BE2C (cell line): ENCODE measurements around the gene UGT1A9.

Experiments used
- DNase-seq: peaks from one replicate; pipeline ENCODE4 v3.0.0-alpha.2; 2020
- H3K27me3 ChIP-seq: fragments of 250-450 bp; sonication (Bioruptor Pico); 2 replicates; pipeline ENCODE4 v1.5.1; 2020; ENCODE audit warnings: mild to moderate bottlenecking
- H3K36me3 ChIP-seq: fragments of 250-450 bp; sonication (Bioruptor Pico); 2 replicates; pipeline ENCODE4 v1.5.1; 2020; ENCODE audit warnings: mild to moderate bottlenecking
- H3K4me1 ChIP-seq: fragments of 250-450 bp; sonication (Bioruptor Pico); 2 replicates; pipeline ENCODE4 v1.5.1; 2020
- H3K4me3 ChIP-seq: 2 replicates; pipeline ENCODE4 v1.5.1; 2011; ENCODE audit warnings: low read depth, low read length
- H3K9me3 ChIP-seq: fragments of 250-450 bp; sonication (Bioruptor Pico); 2 replicates; pipeline ENCODE4 v1.5.1; 2020
- TF ChIP-seq, protein P1 (sequence below): IDR thresholded peaks from 2 replicates; pipeline ENCODE4 v1.5.1; 2012; ENCODE audit warnings: mild to moderate bottlenecking, low read depth, low read length

UGT1A9 gene

GRCh38 chr2:233772153-233772552 lies 100.5 kb downstream of the UGT1A9 start:
- TF ChIP-seq, protein P1, sequence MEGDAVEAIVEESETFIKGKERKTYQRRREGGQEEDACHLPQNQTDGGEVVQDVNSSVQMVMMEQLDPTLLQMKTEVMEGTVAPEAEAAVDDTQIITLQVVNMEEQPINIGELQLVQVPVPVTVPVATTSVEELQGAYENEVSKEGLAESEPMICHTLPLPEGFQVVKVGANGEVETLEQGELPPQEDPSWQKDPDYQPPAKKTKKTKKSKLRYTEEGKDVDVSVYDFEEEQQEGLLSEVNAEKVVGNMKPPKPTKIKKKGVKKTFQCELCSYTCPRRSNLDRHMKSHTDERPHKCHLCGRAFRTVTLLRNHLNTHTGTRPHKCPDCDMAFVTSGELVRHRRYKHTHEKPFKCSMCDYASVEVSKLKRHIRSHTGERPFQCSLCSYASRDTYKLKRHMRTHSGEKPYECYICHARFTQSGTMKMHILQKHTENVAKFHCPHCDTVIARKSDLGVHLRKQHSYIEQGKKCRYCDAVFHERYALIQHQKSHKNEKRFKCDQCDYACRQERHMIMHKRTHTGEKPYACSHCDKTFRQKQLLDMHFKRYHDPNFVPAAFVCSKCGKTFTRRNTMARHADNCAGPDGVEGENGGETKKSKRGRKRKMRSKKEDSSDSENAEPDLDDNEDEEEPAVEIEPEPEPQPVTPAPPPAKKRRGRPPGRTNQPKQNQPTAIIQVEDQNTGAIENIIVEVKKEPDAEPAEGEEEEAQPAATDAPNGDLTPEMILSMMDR: no peak
- Histone ChIP-seq H3K27me3 (peaks cover 20% of the 10 kb centered on the region), H3K4me3 (no peak overlapping the region), H3K4me1 (no peaks in the 10 kb centered on the region), H3K9me3 (no peaks in the 10 kb centered on the region), H3K36me3 (no peaks in the 10 kb centered on the region)
- no peak for DNase-seq

- no peak for DNase-seq
- Histone ChIP-seq H3K4me1 (no peaks in the 10 kb centered on the region), H3K27me3 (peaks cover 17% of the 10 kb centered on the region), H3K36me3 (no peaks in the 10 kb centered on the region), H3K9me3 (no peaks in the 10 kb centered on the region), H3K4me3 (no peak overlapping the region)
- TF ChIP-seq, protein P1: no peak
Measured at GRCh38 chr2:233772583-233772982, 100.9 kb downstream of the UGT1A9 start.

GRCh38 chr2:233773854-233774253 lies 102.2 kb downstream of the UGT1A9 start:
- peaks cover 11% of the 10 kb centered on the region for H3K27me3 ChIP-seq
- DNase-seq: no peak
- no peaks in the 10 kb centered on the region for H3K36me3 ChIP-seq
- no peaks in the 10 kb centered on the region for H3K9me3 ChIP-seq
- H3K4me1 ChIP-seq: no peaks in the 10 kb centered on the region
- TF ChIP-seq, protein P1: no peak
- no peak overlapping the region for H3K4me3 ChIP-seq

DNA sequence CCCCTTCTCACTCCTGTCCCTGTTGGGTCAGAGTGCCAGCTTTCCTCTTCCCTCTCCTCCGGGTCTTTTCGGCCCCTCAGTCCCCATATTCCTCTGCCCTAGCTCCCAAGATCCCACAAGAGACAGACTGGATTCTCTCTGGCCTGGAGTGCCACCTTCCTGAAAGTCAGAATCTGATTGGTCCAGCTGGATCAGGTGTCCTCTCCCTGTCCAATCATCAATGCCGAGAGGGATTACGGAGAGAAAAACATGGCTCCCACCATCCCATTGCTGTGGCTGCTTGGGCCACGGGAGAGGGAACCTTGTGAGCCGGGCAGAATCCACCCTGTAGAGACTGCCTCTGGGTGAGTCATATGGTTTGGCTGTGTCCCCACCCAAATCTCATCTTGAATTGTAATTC lies 103.7 kb downstream of the UGT1A9 start:
- no peak for DNase-seq
- Histone ChIP-seq H3K9me3 (no peaks in the 10 kb centered on the region), H3K36me3 (no peaks in the 10 kb centered on the region), H3K4me1 (no peaks in the 10 kb centered on the region), H3K27me3 (peaks cover 4% of the 10 kb centered on the region), H3K4me3 (no peak overlapping the region)
- TF ChIP-seq, protein P1: no peak

- no peaks in the 10 kb centered on the region for H3K4me1 ChIP-seq
- H3K9me3 ChIP-seq: no peaks in the 10 kb centered on the region
- no peak within 1 kb of the TSS for H3K4me3 ChIP-seq
- TF ChIP-seq, protein P1: no peak
- no peaks in the 10 kb centered on the region; the same call in 1 of the 2 replicates for H3K27me3 ChIP-seq
- no peaks in the 10 kb centered on the region for H3K36me3 ChIP-seq
- DNase-seq: no peak
Measured at GRCh38 chr2:233778030-233778429, 106.3 kb downstream of the UGT1A9 start, which contains the start of gene MROH2A. MROH2A (plus strand) TSS chr2:233778330; CDS start chr2:233779359, 1,029 bp downstream.

DNA sequence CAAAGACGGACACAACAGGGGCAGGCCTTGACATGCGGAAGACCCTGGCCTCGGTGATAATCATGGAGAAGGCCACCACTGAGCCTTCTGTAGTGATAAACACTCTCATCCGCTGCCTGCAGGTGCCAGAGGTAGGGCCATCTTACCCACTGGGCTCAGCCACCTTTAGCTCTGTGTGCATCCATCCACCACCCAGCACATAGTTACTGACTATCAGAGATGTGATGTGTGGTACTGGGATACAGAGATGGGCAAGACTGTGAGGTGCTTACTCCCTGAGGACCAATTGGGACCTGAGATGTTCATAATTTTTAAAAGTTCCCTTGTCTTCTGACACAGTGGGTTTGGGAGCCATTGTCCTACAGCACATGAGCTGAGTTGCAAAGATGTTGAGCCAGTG lies 108.0 kb downstream of the UGT1A9 start:
- H3K4me1 ChIP-seq: no peaks in the 10 kb centered on the region
- TF ChIP-seq, protein P1: no peak
- no peaks in the 10 kb centered on the region for H3K9me3 ChIP-seq
- DNase-seq: no peak
- no peaks in the 10 kb centered on the region; the same call in 1 of the 2 replicates for H3K27me3 ChIP-seq
- no peak overlapping the region for H3K4me3 ChIP-seq
- H3K36me3 ChIP-seq: no peaks in the 10 kb centered on the region
